ENCODE data around the gene NBEAL1.
"Not testable (repeated sequence)": the region's sequence is repeated elsewhere in the genome, so short reads cannot be mapped to it uniquely, and the experiment has no call there.

NBEAL1 gene

GRCh38 chr2:203237346-203238238 lies 222.9 kb downstream of the NBEAL1 start:
- no peak for DNase-seq

GRCh38 chr2:203238292-203238703 lies 223.6 kb downstream of the NBEAL1 start:
- no peak for DNase-seq

GRCh38 chr2:203238704-203239526 lies 224.2 kb downstream of the NBEAL1 start, which contains the start of gene CYP20A1:
Gene CYP20A1, plus strand, starts transcription at chr2:203239018. Its CDS starts 45 bp downstream, at chr2:203239063.
- DNase-seq, result peak; percentile 93

GRCh38 chr2:203240491-203240890 lies 225.8 kb downstream of the NBEAL1 start:
- no peak for DNase-seq

GRCh38 chr2:203242518-203242917 lies 227.8 kb downstream of the NBEAL1 start:
- DNase-seq, result no peak

GRCh38 chr2:203246646-203247045 lies 232.0 kb downstream of the NBEAL1 start:
- no peak for DNase-seq

GRCh38 chr2:203252818-203253217 lies 238.1 kb downstream of the NBEAL1 start:
- DNase-seq, result no peak

- DNase-seq, result not testable (repeated sequence)
These were observed 238.9 kb downstream of the NBEAL1 start for GRCh38 chr2:203253422-203254095.

- DNase-seq, result no peak
These were observed 246.9 kb downstream of the NBEAL1 start for GRCh38 chr2:203261326-203262159.

Measured in MV-4-11 (cell line).